COLO829 (cell line): Measurements from ENCODE around the gene WDFY2.
A peak's percentile ranks its signal among the peaks of the same experiment; 100 is the strongest.

Source experiments
- DNase-seq: peaks from one replicate; pipeline ENCODE4 v3.0.0; 2012; ENCODE audit warnings: low spot score

The WDFY2 gene

GRCh38 chr13:51797664-51798488 is 213.6 kb downstream of the WDFY2 start:
- no peak for DNase-seq

- DNase-seq, result no peak
These were observed 215.0 kb downstream of the WDFY2 start for GRCh38 chr13:51799261-51799660.

- no peak for DNase-seq
These were observed 216.2 kb downstream of the WDFY2 start for GRCh38 chr13:51800486-51800885.

GRCh38 chr13:51801631-51802099 is 217.4 kb downstream of the WDFY2 start:
- DNase-seq, result no peak

GRCh38 chr13:51802631-51803418 is 218.6 kb downstream of the WDFY2 start:
- DNase-seq, result no peak

GRCh38 chr13:51803422-51804294 is 219.4 kb downstream of the WDFY2 start, which contains the start of gene DHRS12:
Gene DHRS12, minus strand, starts transcription at chr13:51804163. Its CDS starts 4,504 bp downstream, at chr13:51799659.
- peak; percentile 79 for DNase-seq

- DNase-seq, result no peak
These were observed 220.3 kb downstream of the WDFY2 start for GRCh38 chr13:51804295-51805172.

GRCh38 chr13:51805313-51805712 is 221.1 kb downstream of the WDFY2 start:
- DNase-seq, result no peak

GRCh38 chr13:51805925-51806324 is 221.7 kb downstream of the WDFY2 start:
- DNase-seq, result no peak

GRCh38 chr13:51806566-51806965 is 222.3 kb downstream of the WDFY2 start:
- no peak for DNase-seq

- DNase-seq, result no peak
These were observed 222.8 kb downstream of the WDFY2 start for GRCh38 chr13:51807041-51807440.

- no peak for DNase-seq
These were observed 224.5 kb downstream of the WDFY2 start for GRCh38 chr13:51808811-51809210.

- DNase-seq, result no peak
These were observed 226.8 kb downstream of the WDFY2 start for GRCh38 chr13:51811046-51811445.

GRCh38 chr13:51811920-51812451 is 227.7 kb downstream of the WDFY2 start:
- DNase-seq, result no peak

GRCh38 chr13:51814071-51814470 is 229.8 kb downstream of the WDFY2 start:
- no peak for DNase-seq

GRCh38 chr13:51814825-51815650 is 230.8 kb downstream of the WDFY2 start:
- peak; percentile 66 for DNase-seq

- no peak for DNase-seq
These were observed 231.6 kb downstream of the WDFY2 start for GRCh38 chr13:51815848-51816247.

GRCh38 chr13:51816604-51817249 is 232.5 kb downstream of the WDFY2 start:
- DNase-seq, result no peak
